HUES48 (cell line): ENCODE data around the gene TPM3.
A peak's percentile ranks its signal among the peaks of the same experiment; 100 is the strongest.

Experiments used
- H3K27ac ChIP-seq: one replicate; pipeline ENCODE4 v1.7.0; 2013; ENCODE audit warnings: low read depth, low read length, inconsistent platforms
- H3K27me3 ChIP-seq: 2 replicates; pipeline ENCODE4 v1.6.1; 2013; ENCODE audit warnings: mild to moderate bottlenecking, low read length; ENCODE audit not compliant: control insufficient read depth, insufficient read depth
- H3K36me3 ChIP-seq: 2 replicates; pipeline ENCODE4 v1.6.1; 2013; ENCODE audit warnings: low read length; ENCODE audit not compliant: control insufficient read depth, insufficient read depth
- H3K4me1 ChIP-seq: 2 replicates; pipeline ENCODE4 v1.6.1; 2013; ENCODE audit warnings: mild to moderate bottlenecking, low read length; ENCODE audit not compliant: control insufficient read depth, insufficient read depth
- H3K4me3 ChIP-seq: 2 replicates; pipeline ENCODE4 v1.5.1; 2013; ENCODE audit warnings: mild to moderate bottlenecking, low read depth, low read length
- H3K9ac ChIP-seq: 2 replicates; pipeline ENCODE4 v1.6.1; 2013; ENCODE audit warnings: mild to moderate bottlenecking, low read depth, low read length, moderate library complexity
- H3K9me3 ChIP-seq: 2 replicates; pipeline ENCODE4 v1.6.1; 2013; ENCODE audit warnings: low read length; ENCODE audit not compliant: control insufficient read depth, insufficient read depth

Gene TPM3

GRCh38 chr1:154182344-154183045, 9.4 kb downstream of the TPM3 start:
- H3K36me3 ChIP-seq = peaks cover 20% of the 10 kb centered on the region
- H3K9me3 ChIP-seq = no peaks in the 10 kb centered on the region
- peaks cover 53% of the 10 kb centered on the region for H3K4me1 ChIP-seq

GRCh38 chr1:154181944-154182343, 10.0 kb downstream of the TPM3 start:
- Histone ChIP-seq H3K9ac (peak overlapping the region; percentile 80), H3K4me1 (peaks cover 47% of the 10 kb centered on the region), H3K36me3 (peaks cover 22% of the 10 kb centered on the region), H3K4me3 (peak overlapping the region; percentile 100), H3K27ac (peak overlapping the region; percentile 90), H3K9me3 (no peaks in the 10 kb centered on the region), H3K27me3 (no peaks in the 10 kb centered on the region)

More at GRCh38 chr1:154182344-154183045, 9.4 kb downstream of the TPM3 start:
- Histone ChIP-seq H3K9ac (peak overlapping the region; percentile 80), H3K4me3 (peak overlapping the region; percentile 100), H3K27me3 (no peaks in the 10 kb centered on the region), H3K27ac (peak overlapping the region; percentile 90)

GRCh38 chr1:154179946-154180687, 11.8 kb downstream of the TPM3 start:
- H3K9ac ChIP-seq = peak overlapping the region; percentile 16; the same call in 1 of the 2 replicates
- peak overlapping the region; percentile 42 for H3K27ac ChIP-seq
- peak overlapping the region; percentile 48 for H3K4me3 ChIP-seq
- peaks cover 33% of the 10 kb centered on the region for H3K4me1 ChIP-seq
- H3K36me3 ChIP-seq = peaks cover 35% of the 10 kb centered on the region
- H3K27me3 ChIP-seq = no peaks in the 10 kb centered on the region
- no peaks in the 10 kb centered on the region for H3K9me3 ChIP-seq

GRCh38 chr1:154178911-154179811, 12.7 kb downstream of the TPM3 start:
- H3K4me3 ChIP-seq = peak overlapping the region; percentile 48
- no peaks in the 10 kb centered on the region for H3K9me3 ChIP-seq
- H3K27me3 ChIP-seq = no peaks in the 10 kb centered on the region
- peaks cover 33% of the 10 kb centered on the region for H3K4me1 ChIP-seq
- peak overlapping the region; percentile 48 for H3K27ac ChIP-seq
- peak overlapping the region; percentile 16; the same call in 1 of the 2 replicates for H3K9ac ChIP-seq
- peaks cover 42% of the 10 kb centered on the region for H3K36me3 ChIP-seq

GRCh38 chr1:154178013-154178412, 13.9 kb downstream of the TPM3 start:
- H3K9ac ChIP-seq = no peak overlapping the region
- peaks cover 33% of the 10 kb centered on the region for H3K4me1 ChIP-seq
- H3K9me3 ChIP-seq = no peaks in the 10 kb centered on the region
- H3K36me3 ChIP-seq = peaks cover 47% of the 10 kb centered on the region
- H3K27me3 ChIP-seq = no peaks in the 10 kb centered on the region
- no peak overlapping the region for H3K27ac ChIP-seq
- no peak overlapping the region for H3K4me3 ChIP-seq

- Histone ChIP-seq H3K9ac (no peak overlapping the region), H3K4me3 (no peak overlapping the region)
Measured at GRCh38 chr1:154176337-154176736, 15.6 kb downstream of the TPM3 start.

GRCh38 chr1:154174654-154175053, 17.2 kb downstream of the TPM3 start:
- Histone ChIP-seq H3K4me1 (peaks cover 17% of the 10 kb centered on the region), H3K4me3 (no peak overlapping the region), H3K36me3 (peaks cover 81% of the 10 kb centered on the region), H3K9me3 (no peaks in the 10 kb centered on the region), H3K27ac (no peak overlapping the region), H3K27me3 (no peaks in the 10 kb centered on the region), H3K9ac (no peak overlapping the region)

More at GRCh38 chr1:154176337-154176736, 15.6 kb downstream of the TPM3 start:
- H3K4me1 ChIP-seq = peaks cover 32% of the 10 kb centered on the region
- H3K9me3 ChIP-seq = no peaks in the 10 kb centered on the region
- H3K36me3 ChIP-seq = peaks cover 64% of the 10 kb centered on the region
- no peak overlapping the region for H3K27ac ChIP-seq
- no peaks in the 10 kb centered on the region for H3K27me3 ChIP-seq

GRCh38 chr1:154171880-154172279, 20.0 kb downstream of the TPM3 start:
- Histone ChIP-seq H3K4me1 (no peaks in the 10 kb centered on the region), H3K27me3 (no peaks in the 10 kb centered on the region), H3K27ac (no peak overlapping the region), H3K36me3 (peaks cover 86% of the 10 kb centered on the region), H3K4me3 (no peak overlapping the region), H3K9ac (no peak overlapping the region), H3K9me3 (no peaks in the 10 kb centered on the region)

- Histone ChIP-seq H3K9ac (no peak overlapping the region), H3K36me3 (peaks cover 91% of the 10 kb centered on the region), H3K9me3 (no peaks in the 10 kb centered on the region), H3K4me3 (no peak overlapping the region), H3K27me3 (no peaks in the 10 kb centered on the region), H3K27ac (no peak overlapping the region), H3K4me1 (no peaks in the 10 kb centered on the region)
Measured at GRCh38 chr1:154171223-154171583, 20.7 kb downstream of the TPM3 start.

- H3K4me1 ChIP-seq = no peaks in the 10 kb centered on the region
- no peak overlapping the region for H3K4me3 ChIP-seq
- no peaks in the 10 kb centered on the region for H3K27me3 ChIP-seq
- H3K9me3 ChIP-seq = no peaks in the 10 kb centered on the region
- no peak overlapping the region for H3K9ac ChIP-seq
- H3K36me3 ChIP-seq = peaks cover 91% of the 10 kb centered on the region
- H3K27ac ChIP-seq = no peak overlapping the region
Measured at GRCh38 chr1:154170547-154171222, 21.2 kb downstream of the TPM3 start.
